Lower lobe of right lung (tissue), 2 donors: ENCODE results near the gene WDFY4. TPM values are rescaled to one million over a fixed set of nuclear protein-coding genes. Genes with fewer than 3 reads are reported as not detected.

Source experiments
- ATAC-seq, 2 donors: fragments of 200-7000 bp; cut with Tn5 transposase; one replicate each; pipeline ENCODE4 v1.9.1; 2020 to 2022; ENCODE audit warnings: mild to moderate bottlenecking in 2 of 2, moderate library complexity in 2 of 2
- DNase-seq: peaks from one replicate; pipeline ENCODE4 v3.0.0-alpha.2; 2020
- H3K27ac ChIP-seq: fragments of 200-600 bp; one replicate; pipeline ENCODE4 v1.8.0; 2022
- H3K27me3 ChIP-seq: fragments of 200-600 bp; one replicate; pipeline ENCODE4 v1.8.0; 2022; ENCODE audit warnings: low read depth
- H3K36me3 ChIP-seq: fragments of 200-600 bp; one replicate; pipeline ENCODE4 v1.8.0; 2022; ENCODE audit warnings: mild to moderate bottlenecking
- H3K4me1 ChIP-seq: fragments of 200-600 bp; one replicate; pipeline ENCODE4 v1.8.0; 2022
- H3K4me3 ChIP-seq: fragments of 200-600 bp; one replicate; pipeline ENCODE4 v1.8.0; 2022; ENCODE audit warnings: mild to moderate bottlenecking
- H3K9me3 ChIP-seq: fragments of 200-600 bp; one replicate; pipeline ENCODE4 v1.8.0; 2022
- intact Hi-C: fragments of 100-400 bp; cut with DNase I; formaldehyde crosslinking; loops from one replicate; pipeline ENCODE4 v1.11.0; 2022
- total RNA-seq: library from RNA; stranded (reverse); fragmentation: NEBNext Ultra II Directional; extraction: Animal tissue kit (Norgen Biotek cat#: 25700); gene quantifications from one replicate; pipeline ENCODE4 v1.2.1, GENCODE V29; 2021
- TF ChIP-seq, protein P1 (sequence below): fragments of 200-600 bp; IDR thresholded peaks from one replicate; pipeline ENCODE4 v1.8.0; 2022; ENCODE audit warnings: antibody characterized with exemption, mild to moderate bottlenecking
- donor health status: DM: no; HTN: yes; CAD: no; lungs with severe emphysema.

Gene WDFY4
- total RNA-seq, 1 donor from 2014 or later, result 44.4 TPM

DNA sequence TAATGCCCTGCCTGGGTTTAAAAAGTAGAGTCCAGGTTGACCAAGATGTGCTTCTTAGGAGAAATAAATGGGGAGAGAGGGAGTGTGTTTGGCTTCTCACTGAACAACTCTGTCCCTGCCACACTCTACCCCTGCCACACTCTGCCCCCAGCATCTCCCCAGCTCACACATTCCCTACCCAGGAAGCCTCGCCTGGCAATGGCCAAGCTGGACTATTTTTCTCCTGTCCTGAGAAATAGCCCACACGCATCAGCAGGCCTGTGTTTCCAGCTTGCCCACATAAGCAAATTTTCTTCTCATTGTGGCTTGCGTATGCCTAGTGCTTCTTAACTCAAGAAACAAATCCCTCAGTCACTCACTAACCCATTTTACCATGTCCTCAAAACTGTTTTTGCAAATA is 253.1 kb downstream of the WDFY4 start:
- no peak for DNase-seq
- no peak for ATAC-seq
- Histone ChIP-seq H3K9me3 (no peaks in the 10 kb centered on the region), H3K36me3 (no peaks in the 10 kb centered on the region), H3K4me1 (no peaks in the 10 kb centered on the region), H3K4me3 (no peak overlapping the region), H3K27me3 (no peaks in the 10 kb centered on the region), H3K27ac (no peak overlapping the region)
- intact Hi-C loops, result no loop called here
- TF ChIP-seq, protein P1, sequence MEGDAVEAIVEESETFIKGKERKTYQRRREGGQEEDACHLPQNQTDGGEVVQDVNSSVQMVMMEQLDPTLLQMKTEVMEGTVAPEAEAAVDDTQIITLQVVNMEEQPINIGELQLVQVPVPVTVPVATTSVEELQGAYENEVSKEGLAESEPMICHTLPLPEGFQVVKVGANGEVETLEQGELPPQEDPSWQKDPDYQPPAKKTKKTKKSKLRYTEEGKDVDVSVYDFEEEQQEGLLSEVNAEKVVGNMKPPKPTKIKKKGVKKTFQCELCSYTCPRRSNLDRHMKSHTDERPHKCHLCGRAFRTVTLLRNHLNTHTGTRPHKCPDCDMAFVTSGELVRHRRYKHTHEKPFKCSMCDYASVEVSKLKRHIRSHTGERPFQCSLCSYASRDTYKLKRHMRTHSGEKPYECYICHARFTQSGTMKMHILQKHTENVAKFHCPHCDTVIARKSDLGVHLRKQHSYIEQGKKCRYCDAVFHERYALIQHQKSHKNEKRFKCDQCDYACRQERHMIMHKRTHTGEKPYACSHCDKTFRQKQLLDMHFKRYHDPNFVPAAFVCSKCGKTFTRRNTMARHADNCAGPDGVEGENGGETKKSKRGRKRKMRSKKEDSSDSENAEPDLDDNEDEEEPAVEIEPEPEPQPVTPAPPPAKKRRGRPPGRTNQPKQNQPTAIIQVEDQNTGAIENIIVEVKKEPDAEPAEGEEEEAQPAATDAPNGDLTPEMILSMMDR, result no peak

DNA sequence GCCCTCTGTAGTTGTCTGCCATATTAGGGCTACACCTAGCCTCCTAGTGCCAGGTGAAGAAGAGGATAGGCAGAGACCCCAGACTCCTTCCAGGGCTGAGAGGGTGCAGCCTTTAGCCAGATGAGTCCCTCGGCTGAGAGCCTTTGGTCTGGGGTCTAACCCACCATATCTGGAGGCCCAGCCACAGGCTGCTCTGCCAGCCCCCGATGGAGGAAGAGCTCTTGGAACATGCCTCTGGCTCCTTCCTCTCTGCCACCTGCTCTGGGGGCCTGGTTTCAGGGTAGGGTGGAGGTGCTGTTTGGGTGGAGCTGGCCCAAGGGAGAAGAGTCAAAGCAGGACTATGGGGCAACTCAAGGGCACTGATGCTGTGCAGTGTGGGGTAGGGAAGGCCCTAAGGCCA is 253.6 kb downstream of the WDFY4 start:
- H3K4me1 ChIP-seq, result no peaks in the 10 kb centered on the region
- intact Hi-C loops, result no loop called here
- no peak overlapping the region for H3K27ac ChIP-seq
- no peak overlapping the region for H3K4me3 ChIP-seq
- H3K27me3 ChIP-seq, result no peaks in the 10 kb centered on the region
- no peak for ATAC-seq
- no peak for DNase-seq
- H3K9me3 ChIP-seq, result no peaks in the 10 kb centered on the region
- H3K36me3 ChIP-seq, result no peaks in the 10 kb centered on the region
- TF ChIP-seq, protein P1, result no peak

DNA sequence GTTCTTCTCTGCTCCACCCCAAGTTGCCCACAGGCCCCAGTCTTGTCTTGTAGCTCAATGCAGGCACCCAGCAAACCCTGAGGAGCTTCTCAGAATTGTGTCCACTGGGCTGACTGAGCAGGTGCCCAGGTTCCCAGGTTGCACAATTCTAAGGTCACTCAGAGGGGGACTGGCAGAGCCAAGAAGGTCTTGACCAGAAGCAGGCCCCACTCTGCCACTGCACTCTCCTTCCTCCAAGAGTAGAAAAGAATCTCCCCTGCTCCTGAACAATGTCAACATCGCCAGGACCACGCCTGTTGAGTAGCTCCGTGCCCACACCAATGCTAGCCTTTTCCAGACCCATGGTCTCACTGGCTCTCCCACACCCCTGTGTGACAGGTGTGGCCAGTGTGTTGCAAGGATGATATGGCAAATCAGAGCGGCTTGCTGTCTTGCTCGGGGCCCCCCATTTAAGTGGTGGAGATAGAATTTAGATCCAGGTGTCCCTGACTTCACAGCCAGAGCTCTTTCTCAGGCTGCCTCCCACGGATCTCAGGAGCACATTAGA is 254.4 kb downstream of the WDFY4 start:
- TF ChIP-seq, protein P1, result no peak
- no peak for DNase-seq
- H3K36me3 ChIP-seq, result no peaks in the 10 kb centered on the region

DNA sequence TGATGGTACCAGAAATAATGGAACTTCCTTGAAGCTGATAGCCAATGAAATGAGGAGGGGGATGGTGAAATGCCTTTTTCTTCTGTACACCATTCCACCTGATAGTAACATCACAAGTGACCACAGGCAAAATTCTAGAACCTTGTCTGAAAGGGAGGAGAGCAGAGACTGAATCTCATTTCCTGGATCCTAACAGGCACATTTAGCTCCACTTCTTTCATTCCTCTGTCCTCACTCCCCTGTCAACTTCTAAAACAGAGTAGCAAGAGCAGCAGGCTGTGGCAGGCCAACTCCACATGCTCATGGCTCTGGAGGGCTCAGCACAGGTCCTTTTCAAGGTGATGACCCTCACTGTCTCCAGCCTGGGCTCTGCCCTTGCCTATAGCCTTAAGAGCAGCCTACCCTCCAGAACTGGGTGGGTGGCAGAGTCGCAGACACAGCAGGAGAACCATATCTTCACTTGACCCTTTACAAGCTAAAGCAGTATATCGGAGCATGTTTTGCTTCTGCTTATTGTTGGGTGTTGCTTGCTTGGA is 255.2 kb downstream of the WDFY4 start, which contains the start of gene LRRC18:
TSS of gene LRRC18 (minus strand) at position 51 of the 536 bp plus-strand sequence. CDS start 25,685 bp downstream, outside the sequence.
- intact Hi-C loops, result no loop called here
- no peak for ATAC-seq
- TF ChIP-seq, protein P1, result no peak

More for the DNA sequence above, 254.4 kb downstream of the WDFY4 start:
- Histone ChIP-seq H3K27me3 (no peaks in the 10 kb centered on the region), H3K27ac (no peak overlapping the region), H3K4me3 (no peak overlapping the region), H3K9me3 (no peaks in the 10 kb centered on the region), H3K4me1 (no peaks in the 10 kb centered on the region)
- intact Hi-C loops, result no loop called here
- no peak for ATAC-seq

DNA sequence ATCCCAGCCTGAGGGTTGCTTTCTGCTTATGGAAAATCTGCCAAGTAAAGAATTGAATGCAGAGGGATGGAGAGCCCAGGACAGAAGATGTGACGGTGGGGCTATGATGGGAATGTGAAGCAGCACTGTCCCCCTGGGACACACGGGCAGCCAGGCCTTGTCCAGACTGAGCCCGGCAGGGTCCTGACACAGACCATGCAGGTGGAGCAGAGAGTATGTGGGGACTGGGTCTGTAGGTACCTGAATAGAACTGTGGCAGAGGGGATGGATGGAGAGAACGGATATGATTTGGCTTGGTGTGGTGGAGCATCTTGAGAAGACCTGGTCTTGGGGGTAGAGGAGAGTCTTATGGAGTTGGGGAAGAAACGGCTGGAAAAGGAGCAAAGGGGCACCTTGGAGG is 255.7 kb downstream of the WDFY4 start:
- H3K27ac ChIP-seq, result no peak overlapping the region
- TF ChIP-seq, protein P1, result no peak
- no peaks in the 10 kb centered on the region for H3K9me3 ChIP-seq
- no peaks in the 10 kb centered on the region for H3K36me3 ChIP-seq
- DNase-seq, result no peak
- no peak for ATAC-seq
- intact Hi-C loops, result no loop called here
- H3K4me1 ChIP-seq, result no peaks in the 10 kb centered on the region
- no peak overlapping the region for H3K4me3 ChIP-seq
- no peaks in the 10 kb centered on the region for H3K27me3 ChIP-seq

More for the DNA sequence above, 255.2 kb downstream of the WDFY4 start, which contains the start of gene LRRC18:
- H3K27me3 ChIP-seq, result no peaks in the 10 kb centered on the region
- H3K4me1 ChIP-seq, result no peaks in the 10 kb centered on the region
- no peak within 1 kb of the TSS for H3K27ac ChIP-seq
- DNase-seq, result no peak
- no peaks in the 10 kb centered on the region for H3K9me3 ChIP-seq
- no peak within 1 kb of the TSS for H3K4me3 ChIP-seq
- no peaks in the 10 kb centered on the region for H3K36me3 ChIP-seq
